ENCODE measurements around the gene PLXNA1. TPM values are rescaled to one million over a fixed set of nuclear protein-coding genes. Genes with fewer than 3 reads are reported as not detected.

The PLXNA1 gene
- total RNA-seq = 42.4 and 47.9 TPM in 2 replicates

GRCh38 chr3:126982471-126983175 is at the start of gene PLXNA1:
Gene PLXNA1, plus strand, starts transcription at chr3:126983115. Its CDS starts 5,479 bp downstream, at chr3:126988594.

Other genes with a start within 250 kb of the PLXNA1 start
- not detected in 2 replicates for gene PRR23E, start 210.0 kb downstream of the PLXNA1 start, total RNA-seq

Measured in myometrial cell (primary cell).